HepG2 (cell line): ENCODE data around the gene NUP58. TPM values are rescaled to one million over a fixed set of nuclear protein-coding genes. Genes with fewer than 3 reads are reported as not detected.

Source experiments
- AKAP8 ChIP-seq: sonication (generic); formaldehyde crosslinking; IDR thresholded peaks from 2 replicates; pipeline ENCODE4 v1.5.1; 2020; ENCODE audit warnings: mild to moderate bottlenecking, missing genetic modification reagents
- ARHGAP35 ChIP-seq: sonication (generic); formaldehyde crosslinking; IDR thresholded peaks from 2 replicates; pipeline ENCODE4 v1.9.0; 2022; ENCODE audit warnings: mild to moderate bottlenecking, inconsistent platforms, moderate library complexity, missing genetic modification reagents, borderline replicate concordance
- BCL6 ChIP-seq: IDR thresholded peaks from 2 replicates; pipeline ENCODE4 v1.6.1; 2016; ENCODE audit warnings: missing genetic modification reagents, missing compliant biosample characterization
- CBX2 ChIP-seq, 2 experiments: fragments of 200-600 bp in 1 of 2; sonication (generic); formaldehyde crosslinking in 1 of 2; IDR thresholded peaks; 2 replicates each; pipeline versions ENCODE4 v1.7.0 to v1.8.1; 2018 to 2022; ENCODE audit warnings: low read depth in 2 of 2, low read length in 1 of 2, mild to moderate bottlenecking in 1 of 2, missing genetic modification reagents in 1 of 2
- CENPX ChIP-seq: sonication (generic); formaldehyde crosslinking; IDR thresholded peaks from 2 replicates; pipeline ENCODE4 v1.9.0; 2021; ENCODE audit warnings: mild to moderate bottlenecking, missing genetic modification reagents, moderate library complexity
- FOXM1 ChIP-seq: sonication (generic); formaldehyde crosslinking; IDR thresholded peaks from 2 replicates; pipeline ENCODE4 v1.5.0; 2020; ENCODE audit warnings: missing genetic modification reagents
- ISL2 ChIP-seq: sonication (generic); formaldehyde crosslinking; IDR thresholded peaks from 2 replicates; pipeline ENCODE4 v1.5.0; 2020; ENCODE audit warnings: missing genetic modification reagents
- ISX ChIP-seq: sonication (generic); formaldehyde crosslinking; conservative IDR thresholded peaks from 2 replicates; pipeline ENCODE4 v1.5.0; 2020; ENCODE audit warnings: missing genetic modification reagents
- MAF1 ChIP-seq: sonication (generic); formaldehyde crosslinking; IDR thresholded peaks from 2 replicates; pipeline ENCODE4 v1.5.0; 2020; ENCODE audit warnings: missing genetic modification reagents, borderline replicate concordance
- MYC ChIP-seq: sonication (generic); formaldehyde crosslinking; IDR thresholded peaks from 2 replicates; pipeline ENCODE4 v1.9.0; 2021; ENCODE audit warnings: missing genetic modification reagents, borderline replicate concordance
- NR3C1 ChIP-seq: sonication (generic); formaldehyde crosslinking; IDR thresholded peaks from 2 replicates; pipeline ENCODE4 v1.4.0; 2020; ENCODE audit warnings: missing genetic modification reagents
- PTBP1 ChIP-seq: fragments of 200-400 bp; formaldehyde crosslinking; IDR thresholded peaks from 2 replicates; pipeline ENCODE4 v1.6.1; 2018; ENCODE audit warnings: low read length, low read depth; ENCODE audit not compliant: poor library complexity, severe bottlenecking
- ZFP82 ChIP-seq: sonication (generic); formaldehyde crosslinking; IDR thresholded peaks from 2 replicates; pipeline ENCODE4 v1.5.1; 2020; ENCODE audit warnings: mild to moderate bottlenecking, missing genetic modification reagents, borderline replicate concordance
- ZNF567 ChIP-seq: sonication (generic); formaldehyde crosslinking; IDR thresholded peaks from 2 replicates; pipeline ENCODE4 v1.8.1; 2023; ENCODE audit warnings: mild to moderate bottlenecking, missing genetic modification reagents, borderline replicate concordance
- ZNF672 ChIP-seq: sonication (generic); formaldehyde crosslinking; IDR thresholded peaks from 2 replicates; pipeline ENCODE4 v1.8.1; 2022; ENCODE audit warnings: missing genetic modification reagents
- polyA plus RNA-seq, 8 experiments: library from polyadenylated mRNA; depleted of rRNA in 3 of 8; stranded (reverse) in 7 of 8; unstranded in 1 of 8; fragments of >200 nt; fragmentation: Illumina TruSeq in 4 of 8; extraction: Trizol in 4 of 8; gene quantifications; 2 replicates each; pipeline versions ENCODE4 v1.2.1 to v1.2.3, GENCODE V29; 2011 to 2016; ENCODE audit warnings: low read depth in 4 of 8, missing spikeins in 1 of 8, mixed read lengths in 1 of 8; ENCODE audit not compliant: insufficient read depth in 1 of 8
- total RNA-seq, 5 experiments: library from RNA; depleted of rRNA; stranded (reverse); fragments of >200 nt; fragmentation: Illumina TruSeq; extraction: Trizol; gene quantifications; 2 replicates each; pipeline ENCODE4 v1.2.3, GENCODE V29; 2016; ENCODE audit warnings: low read depth in 1 of 5
- TF ChIP-seq, protein P1 (sequence below): sonication (generic); formaldehyde crosslinking; IDR thresholded peaks from 2 replicates; pipeline ENCODE4 v1.4.0; 2020; ENCODE audit warnings: missing genetic modification reagents, borderline replicate concordance
- TF ChIP-seq, protein P2 (sequence below): sonication (generic); formaldehyde crosslinking; IDR thresholded peaks from 2 replicates; pipeline ENCODE4 v1.8.1; 2023; ENCODE audit warnings: missing genetic modification reagents, inconsistent platforms, borderline replicate concordance
- TF ChIP-seq, protein P3 (sequence below): sonication (generic); formaldehyde crosslinking; IDR thresholded peaks from 2 replicates; pipeline ENCODE4 v1.5.0; 2020; ENCODE audit warnings: mild to moderate bottlenecking, missing genetic modification reagents
- TF ChIP-seq, protein P4 (sequence below): IDR thresholded peaks from 2 replicates; pipeline ENCODE4 v1.6.1; 2016; ENCODE audit warnings: missing compliant biosample characterization, missing genetic modification reagents, borderline replicate concordance

The NUP58 gene
- total and polyA plus RNA-seq, 2 of the 13 experiments (the other 11 are each of a cell fraction or from before 2014, with no cell fraction given) = 45.4 to 46.5 TPM

DNA sequence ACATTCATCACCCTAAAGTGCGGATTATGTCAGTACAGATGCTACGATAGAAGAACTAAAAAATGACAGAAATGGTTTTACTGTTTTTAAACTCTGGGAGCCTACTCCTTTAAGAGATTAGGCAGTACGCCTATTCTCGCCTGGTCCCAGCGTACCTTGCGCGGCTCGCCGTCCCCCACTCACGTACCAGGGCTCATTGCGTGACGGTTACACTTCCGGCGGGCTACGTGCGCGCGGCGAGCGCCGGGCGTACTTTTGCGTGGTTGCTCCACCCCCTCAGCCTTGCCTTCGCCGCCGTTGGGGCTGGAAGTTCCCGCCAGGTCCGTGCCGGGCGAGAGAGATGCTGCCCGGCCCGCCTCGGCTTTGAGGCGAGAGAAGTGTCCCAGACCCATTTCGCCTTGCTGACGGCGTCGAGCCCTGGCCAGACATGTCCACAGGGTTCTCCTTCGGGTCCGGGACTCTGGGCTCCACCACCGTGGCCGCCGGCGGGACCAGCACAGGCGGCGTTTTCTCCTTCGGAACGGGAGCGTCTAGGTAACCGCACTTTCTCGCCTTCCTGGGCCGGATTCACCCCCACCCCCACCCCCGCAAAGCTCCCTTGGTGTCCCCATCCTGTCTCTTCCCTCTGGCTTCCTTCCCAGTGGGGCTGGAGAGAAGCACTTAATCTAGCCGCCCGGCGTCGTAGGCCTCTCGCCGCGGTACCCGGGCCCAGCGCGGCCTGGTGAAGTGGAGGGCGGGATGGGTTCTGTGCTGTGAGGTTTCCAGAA lies at the start of gene NUP58 (continued):
- TF ChIP-seq, protein P1, sequence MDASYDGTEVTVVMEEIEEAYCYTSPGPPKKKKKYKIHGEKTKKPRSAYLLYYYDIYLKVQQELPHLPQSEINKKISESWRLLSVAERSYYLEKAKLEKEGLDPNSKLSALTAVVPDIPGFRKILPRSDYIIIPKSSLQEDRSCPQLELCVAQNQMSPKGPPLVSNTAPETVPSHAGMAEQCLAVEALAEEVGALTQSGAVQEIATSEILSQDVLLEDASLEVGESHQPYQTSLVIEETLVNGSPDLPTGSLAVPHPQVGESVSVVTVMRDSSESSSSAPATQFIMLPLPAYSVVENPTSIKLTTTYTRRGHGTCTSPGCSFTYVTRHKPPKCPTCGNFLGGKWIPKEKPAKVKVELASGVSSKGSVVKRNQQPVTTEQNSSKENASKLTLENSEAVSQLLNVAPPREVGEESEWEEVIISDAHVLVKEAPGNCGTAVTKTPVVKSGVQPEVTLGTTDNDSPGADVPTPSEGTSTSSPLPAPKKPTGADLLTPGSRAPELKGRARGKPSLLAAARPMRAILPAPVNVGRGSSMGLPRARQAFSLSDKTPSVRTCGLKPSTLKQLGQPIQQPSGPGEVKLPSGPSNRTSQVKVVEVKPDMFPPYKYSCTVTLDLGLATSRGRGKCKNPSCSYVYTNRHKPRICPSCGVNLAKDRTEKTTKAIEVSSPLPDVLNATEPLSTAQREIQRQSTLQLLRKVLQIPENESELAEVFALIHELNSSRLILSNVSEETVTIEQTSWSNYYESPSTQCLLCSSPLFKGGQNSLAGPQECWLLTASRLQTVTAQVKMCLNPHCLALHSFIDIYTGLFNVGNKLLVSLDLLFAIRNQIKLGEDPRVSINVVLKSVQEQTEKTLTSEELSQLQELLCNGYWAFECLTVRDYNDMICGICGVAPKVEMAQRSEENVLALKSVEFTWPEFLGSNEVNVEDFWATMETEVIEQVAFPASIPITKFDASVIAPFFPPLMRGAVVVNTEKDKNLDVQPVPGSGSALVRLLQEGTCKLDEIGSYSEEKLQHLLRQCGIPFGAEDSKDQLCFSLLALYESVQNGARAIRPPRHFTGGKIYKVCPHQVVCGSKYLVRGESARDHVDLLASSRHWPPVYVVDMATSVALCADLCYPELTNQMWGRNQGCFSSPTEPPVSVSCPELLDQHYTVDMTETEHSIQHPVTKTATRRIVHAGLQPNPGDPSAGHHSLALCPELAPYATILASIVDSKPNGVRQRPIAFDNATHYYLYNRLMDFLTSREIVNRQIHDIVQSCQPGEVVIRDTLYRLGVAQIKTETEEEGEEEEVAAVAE (CRISPR knock-in tag) = peak; percentile 43; the same call in 1 of the 2 replicates
- TF ChIP-seq ZNF567 (CRISPR knock-in tag) (no peak), MYC (CRISPR knock-in tag) (peak; percentile 48; the same call in 1 of the 2 replicates), CBX2 (IDR thresholded peaks at IDR 0.05; ENCODE audit: low read depth, low read length) (no peak), CBX2 (CRISPR knock-in tag; IDR thresholded peaks at IDR 0.05; ENCODE audit: low read depth) (no peak), ZNF672 (CRISPR knock-in tag) (no peak), ARHGAP35 (no peak), PTBP1 (no peak), NR3C1 (no peak), ISX (CRISPR knock-in tag) (no peak), ZFP82 (0 out of 2 replicates have a peak, but pooled peaks have one; percentile 68), FOXM1 (CRISPR knock-in tag) (no peak), ISL2 (CRISPR knock-in tag) (0 out of 2 replicates have a peak, but pooled peaks have one; percentile 29), MAF1 (CRISPR knock-in tag) (no peak), AKAP8 (CRISPR knock-in tag) (no peak), BCL6 (no peak), CENPX (CRISPR knock-in tag) (no peak)
- TF ChIP-seq, protein P2, sequence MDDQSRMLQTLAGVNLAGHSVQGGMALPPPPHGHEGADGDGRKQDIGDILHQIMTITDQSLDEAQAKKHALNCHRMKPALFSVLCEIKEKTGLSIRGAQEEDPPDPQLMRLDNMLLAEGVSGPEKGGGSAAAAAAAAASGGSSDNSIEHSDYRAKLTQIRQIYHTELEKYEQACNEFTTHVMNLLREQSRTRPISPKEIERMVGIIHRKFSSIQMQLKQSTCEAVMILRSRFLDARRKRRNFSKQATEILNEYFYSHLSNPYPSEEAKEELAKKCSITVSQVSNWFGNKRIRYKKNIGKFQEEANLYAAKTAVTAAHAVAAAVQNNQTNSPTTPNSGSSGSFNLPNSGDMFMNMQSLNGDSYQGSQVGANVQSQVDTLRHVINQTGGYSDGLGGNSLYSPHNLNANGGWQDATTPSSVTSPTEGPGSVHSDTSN (CRISPR knock-in tag) = no peak
- TF ChIP-seq, protein P3, sequence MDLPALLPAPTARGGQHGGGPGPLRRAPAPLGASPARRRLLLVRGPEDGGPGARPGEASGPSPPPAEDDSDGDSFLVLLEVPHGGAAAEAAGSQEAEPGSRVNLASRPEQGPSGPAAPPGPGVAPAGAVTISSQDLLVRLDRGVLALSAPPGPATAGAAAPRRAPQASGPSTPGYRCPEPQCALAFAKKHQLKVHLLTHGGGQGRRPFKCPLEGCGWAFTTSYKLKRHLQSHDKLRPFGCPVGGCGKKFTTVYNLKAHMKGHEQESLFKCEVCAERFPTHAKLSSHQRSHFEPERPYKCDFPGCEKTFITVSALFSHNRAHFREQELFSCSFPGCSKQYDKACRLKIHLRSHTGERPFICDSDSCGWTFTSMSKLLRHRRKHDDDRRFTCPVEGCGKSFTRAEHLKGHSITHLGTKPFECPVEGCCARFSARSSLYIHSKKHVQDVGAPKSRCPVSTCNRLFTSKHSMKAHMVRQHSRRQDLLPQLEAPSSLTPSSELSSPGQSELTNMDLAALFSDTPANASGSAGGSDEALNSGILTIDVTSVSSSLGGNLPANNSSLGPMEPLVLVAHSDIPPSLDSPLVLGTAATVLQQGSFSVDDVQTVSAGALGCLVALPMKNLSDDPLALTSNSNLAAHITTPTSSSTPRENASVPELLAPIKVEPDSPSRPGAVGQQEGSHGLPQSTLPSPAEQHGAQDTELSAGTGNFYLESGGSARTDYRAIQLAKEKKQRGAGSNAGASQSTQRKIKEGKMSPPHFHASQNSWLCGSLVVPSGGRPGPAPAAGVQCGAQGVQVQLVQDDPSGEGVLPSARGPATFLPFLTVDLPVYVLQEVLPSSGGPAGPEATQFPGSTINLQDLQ = no peak
- TF ChIP-seq, protein P4, sequence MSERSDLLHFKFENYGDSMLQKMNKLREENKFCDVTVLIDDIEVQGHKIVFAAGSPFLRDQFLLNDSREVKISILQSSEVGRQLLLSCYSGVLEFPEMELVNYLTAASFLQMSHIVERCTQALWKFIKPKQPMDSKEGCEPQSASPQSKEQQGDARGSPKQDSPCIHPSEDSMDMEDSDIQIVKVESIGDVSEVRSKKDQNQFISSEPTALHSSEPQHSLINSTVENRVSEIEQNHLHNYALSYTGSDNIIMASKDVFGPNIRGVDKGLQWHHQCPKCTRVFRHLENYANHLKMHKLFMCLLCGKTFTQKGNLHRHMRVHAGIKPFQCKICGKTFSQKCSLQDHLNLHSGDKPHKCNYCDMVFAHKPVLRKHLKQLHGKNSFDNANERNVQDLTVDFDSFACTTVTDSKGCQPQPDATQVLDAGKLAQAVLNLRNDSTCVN (CRISPR knock-in tag) = no peak
